Activated CD4-positive, alpha-beta memory T cell treated with anti-CD3 and anti-CD28 coated beads for 36 hours (primary cell): Measurements from ENCODE around the gene BABAM2. TPM values are rescaled to one million over a fixed set of nuclear protein-coding genes. Genes with fewer than 3 reads are reported as not detected.

ENCODE experiments used
- CTCF ChIA-PET: fragments of 350-600 bp; sonication (Branson Sonifier 250); formaldehyde crosslinking; loops from one replicate; lab custom pipeline; 2021; ENCODE audit warnings: antibody characterized with exemption, inconsistent platforms; lab: Charles Lee
- POLR2A ChIA-PET: fragments of 350-600 bp; sonication (Branson Sonifier 250); formaldehyde crosslinking; loops from one replicate; lab custom pipeline; 2021; ENCODE audit warnings: antibody characterized with exemption; lab: Charles Lee
- DNase-seq: peaks from one replicate; pipeline ENCODE4 v3.0.0-alpha.2; 2020
- H3K27ac Mint-ChIP-seq: one replicate; pipeline ENCODE4 v1.8.0; 2021; ENCODE audit warnings: mixed read lengths
- H3K27me3 Mint-ChIP-seq: one replicate; pipeline ENCODE4 v1.8.0; 2021; ENCODE audit warnings: mixed read lengths
- H3K36me3 Mint-ChIP-seq: one replicate; pipeline ENCODE4 v1.8.0; 2021; ENCODE audit warnings: mixed read lengths
- H3K4me1 Mint-ChIP-seq: one replicate; pipeline ENCODE4 v1.8.0; 2021; ENCODE audit warnings: low read depth, mixed read lengths
- H3K4me3 Mint-ChIP-seq: one replicate; pipeline ENCODE4 v1.8.0; 2021; ENCODE audit warnings: mild to moderate bottlenecking, mixed read lengths
- H3K9me3 Mint-ChIP-seq: one replicate; pipeline ENCODE4 v1.8.0; 2021; ENCODE audit warnings: mixed read lengths
- intact Hi-C: fragments of 100-400 bp; cut with micrococcal nuclease; formaldehyde crosslinking; loops from one replicate; pipeline ENCODE4 v1.15.1; 2023
- total RNA-seq, 2 experiments: library from RNA; stranded (reverse); gene quantifications; one replicate each; pipeline ENCODE4 v1.2.3, GENCODE V29; 2021

Gene BABAM2
- total RNA-seq, 2 experiments from 2014 or later = 72.3 to 76.6 TPM

- Mint-ChIP-seq H3K9me3 (peaks cover 10% of the 10 kb centered on the region), H3K4me1 (peaks cover 80% of the 10 kb centered on the region), H3K36me3 (peaks cover 16% of the 10 kb centered on the region), H3K27me3 (no peaks in the 10 kb centered on the region), H3K27ac (peak overlapping the region; percentile 86), H3K4me3 (no peak overlapping the region)
- no peak for DNase-seq
- intact Hi-C loops = loop anchor here (1.0 to 2.0 kb wide), 7 partner anchors 33 to 495 kb away; partner anchors contain the start of genes BABAM2 and RBKS
- ChIA-PET POLR2A (interaction anchor here (0.7 to 1.3 kb wide), 3 partner anchors 24 to 64 kb away, joined by 3 to 5 read pairs (median 3); partner anchors contain the start of genes BABAM2 and RBKS), CTCF (no interaction called here)
These were observed 63.7 kb downstream of the BABAM2 start for GRCh38 chr2:27954221-27954673.

- intact Hi-C loops = loop anchor here (1.0 to 2.0 kb wide), 8 partner anchors 23 to 494 kb away; partner anchors contain the start of genes BABAM2 and RBKS
- peak overlapping the region; percentile 42 for H3K4me3 Mint-ChIP-seq
- CTCF ChIA-PET = no interaction called here
- no peaks in the 10 kb centered on the region for H3K27me3 Mint-ChIP-seq
- H3K9me3 Mint-ChIP-seq = peaks cover 10% of the 10 kb centered on the region
- peak; percentile 77 for DNase-seq
- H3K36me3 Mint-ChIP-seq = peaks cover 13% of the 10 kb centered on the region
- POLR2A ChIA-PET = interaction anchor here (0.7 to 1.1 kb wide), 4 partner anchors 23 to 216 kb away, joined by 3 to 6 read pairs (median 4); no protein-coding TSS in a partner anchor
- peak overlapping the region; percentile 86 for H3K27ac Mint-ChIP-seq
- H3K4me1 Mint-ChIP-seq = peaks cover 84% of the 10 kb centered on the region
These were observed 64.3 kb downstream of the BABAM2 start for GRCh38 chr2:27954771-27955383.

GRCh38 chr2:27955384-27956161 lies 65.0 kb downstream of the BABAM2 start:
- intact Hi-C loops = loop anchor here (1.0 to 2.0 kb wide), 7 partner anchors 23 to 493 kb away; partner anchors contain the start of genes BABAM2 and RBKS
- ChIA-PET CTCF (no interaction called here), POLR2A (interaction anchor here (0.7 to 1.1 kb wide), 4 partner anchors 22 to 215 kb away, joined by 3 to 6 read pairs (median 4); no protein-coding TSS in a partner anchor)
- peak overlapping the region; percentile 42 for H3K4me3 Mint-ChIP-seq
- H3K36me3 Mint-ChIP-seq = peaks cover 12% of the 10 kb centered on the region
- peak overlapping the region; percentile 86 for H3K27ac Mint-ChIP-seq
- peaks cover 87% of the 10 kb centered on the region for H3K4me1 Mint-ChIP-seq
- peaks cover 10% of the 10 kb centered on the region for H3K9me3 Mint-ChIP-seq
- DNase-seq = no peak
- H3K27me3 Mint-ChIP-seq = no peaks in the 10 kb centered on the region

- Mint-ChIP-seq H3K27me3 (no peaks in the 10 kb centered on the region), H3K36me3 (peaks cover 8% of the 10 kb centered on the region), H3K4me1 (peaks cover 84% of the 10 kb centered on the region), H3K27ac (no peak overlapping the region), H3K4me3 (no peak overlapping the region), H3K9me3 (peaks cover 7% of the 10 kb centered on the region)
- ChIA-PET CTCF (no interaction called here), POLR2A (no interaction called here)
- no peak for DNase-seq
- intact Hi-C loops = no loop called here
These were observed 66.4 kb downstream of the BABAM2 start for GRCh38 chr2:27956888-27957287.

- H3K27ac Mint-ChIP-seq = peak overlapping the region; percentile 70
- H3K36me3 Mint-ChIP-seq = peaks cover 5% of the 10 kb centered on the region
- no peak overlapping the region for H3K4me3 Mint-ChIP-seq
- H3K4me1 Mint-ChIP-seq = peaks cover 75% of the 10 kb centered on the region
- no peaks in the 10 kb centered on the region for H3K27me3 Mint-ChIP-seq
- no peak for DNase-seq
- peaks cover 2% of the 10 kb centered on the region for H3K9me3 Mint-ChIP-seq
- POLR2A ChIA-PET = no interaction called here
- intact Hi-C loops = no loop called here
- CTCF ChIA-PET = no interaction called here
These were observed 68.3 kb downstream of the BABAM2 start for GRCh38 chr2:27958711-27959378.

- intact Hi-C loops = no loop called here
- Mint-ChIP-seq H3K27ac (peak overlapping the region; percentile 67), H3K27me3 (no peaks in the 10 kb centered on the region), H3K4me1 (peaks cover 75% of the 10 kb centered on the region), H3K9me3 (peaks cover 6% of the 10 kb centered on the region), H3K36me3 (peaks cover 7% of the 10 kb centered on the region), H3K4me3 (no peak overlapping the region)
- POLR2A ChIA-PET = no interaction called here
- CTCF ChIA-PET = interaction anchor here (0.8 kb wide), 1 partner anchor 103 kb away, joined by 3 read pairs; no protein-coding TSS in a partner anchor
- no peak for DNase-seq
These were observed 69.0 kb downstream of the BABAM2 start for GRCh38 chr2:27959496-27959895.

GRCh38 chr2:27960237-27960912 lies 69.8 kb downstream of the BABAM2 start:
- no peaks in the 10 kb centered on the region for H3K27me3 Mint-ChIP-seq
- peak overlapping the region; percentile 67 for H3K27ac Mint-ChIP-seq
- peaks cover 7% of the 10 kb centered on the region for H3K36me3 Mint-ChIP-seq
- ChIA-PET CTCF (interaction anchor here (0.7 to 0.8 kb wide), 2 partner anchors 102 to 209 kb away, joined by 3 read pairs; no protein-coding TSS in a partner anchor), POLR2A (interaction anchor here (0.6 to 1.4 kb wide), 2 partner anchors 17 to 58 kb away, joined by 3 to 4 read pairs; no protein-coding TSS in a partner anchor)
- H3K9me3 Mint-ChIP-seq = peaks cover 6% of the 10 kb centered on the region
- intact Hi-C loops = loop anchor here (5.0 to 10.0 kb wide), 2 partner anchors 256 to 292 kb away; no protein-coding TSS in a partner anchor
- H3K4me3 Mint-ChIP-seq = peak overlapping the region; percentile 5
- H3K4me1 Mint-ChIP-seq = peaks cover 75% of the 10 kb centered on the region
- DNase-seq = peak; percentile 33

- Mint-ChIP-seq H3K9me3 (peaks cover 6% of the 10 kb centered on the region), H3K27me3 (no peaks in the 10 kb centered on the region), H3K27ac (no peak overlapping the region), H3K36me3 (peaks cover 7% of the 10 kb centered on the region), H3K4me1 (peaks cover 77% of the 10 kb centered on the region), H3K4me3 (no peak overlapping the region)
- CTCF ChIA-PET = interaction anchor here (1.8 kb wide), 1 partner anchor 9 kb away, joined by 6 read pairs; no protein-coding TSS in a partner anchor
- POLR2A ChIA-PET = interaction anchor here (1.1 kb wide), 1 partner anchor 60 kb away, joined by 4 read pairs; no protein-coding TSS in a partner anchor
- DNase-seq = no peak
- intact Hi-C loops = loop anchor here (5.0 to 10.0 kb wide), 2 partner anchors 257 to 290 kb away; no protein-coding TSS in a partner anchor
These were observed 71.5 kb downstream of the BABAM2 start for GRCh38 chr2:27962006-27962405.

- ChIA-PET CTCF (no interaction called here), POLR2A (no interaction called here)
- Mint-ChIP-seq H3K36me3 (peaks cover 19% of the 10 kb centered on the region), H3K27ac (no peak overlapping the region), H3K27me3 (no peaks in the 10 kb centered on the region), H3K9me3 (peaks cover 19% of the 10 kb centered on the region), H3K4me1 (peaks cover 72% of the 10 kb centered on the region), H3K4me3 (no peak overlapping the region)
- no peak for DNase-seq
- intact Hi-C loops = loop anchor here (5.0 to 10.0 kb wide), 2 partner anchors 259 to 289 kb away; no protein-coding TSS in a partner anchor
These were observed 72.9 kb downstream of the BABAM2 start for GRCh38 chr2:27963472-27963871.

GRCh38 chr2:27964067-27964466 lies 73.5 kb downstream of the BABAM2 start:
- CTCF ChIA-PET = no interaction called here
- H3K9me3 Mint-ChIP-seq = peaks cover 24% of the 10 kb centered on the region

More at GRCh38 chr2:27964067-27964466, 73.5 kb downstream of the BABAM2 start:
- intact Hi-C loops = loop anchor here (5.0 to 10.0 kb wide), 2 partner anchors 259 to 288 kb away; no protein-coding TSS in a partner anchor
- DNase-seq = no peak
- peaks cover 25% of the 10 kb centered on the region for H3K36me3 Mint-ChIP-seq
- POLR2A ChIA-PET = interaction anchor here (1.1 kb wide), 1 partner anchor 92 kb away, joined by 3 read pairs; no protein-coding TSS in a partner anchor
- no peak overlapping the region for H3K4me3 Mint-ChIP-seq
- H3K27ac Mint-ChIP-seq = no peak overlapping the region
- H3K27me3 Mint-ChIP-seq = no peaks in the 10 kb centered on the region
- peaks cover 69% of the 10 kb centered on the region for H3K4me1 Mint-ChIP-seq
